HepG2 (cell line): ENCODE results near the gene DRAXIN. TPM values are rescaled to one million over a fixed set of nuclear protein-coding genes. Genes with fewer than 3 reads are reported as not detected.

ENCODE experiments used
- HDAC6 ChIP-seq: fragments of 200-600 bp; sonication (generic); IDR thresholded peaks from 2 replicates; pipeline ENCODE4 v1.7.0; 2017; ENCODE audit warnings: mild to moderate bottlenecking, antibody characterized with exemption, low read length, low read depth
- MTA1 ChIP-seq: sonication (generic); formaldehyde crosslinking; IDR thresholded peaks from 2 replicates; pipeline ENCODE4 v1.4.0; 2020; ENCODE audit warnings: missing genetic modification reagents, mild to moderate bottlenecking, borderline replicate concordance
- MTERF4 ChIP-seq: sonication (generic); formaldehyde crosslinking; IDR thresholded peaks from 2 replicates; pipeline ENCODE4 v1.8.0; 2023; ENCODE audit warnings: mild to moderate bottlenecking, missing genetic modification reagents
- TBX2 ChIP-seq: sonication (generic); formaldehyde crosslinking; IDR thresholded peaks from 2 replicates; pipeline ENCODE4 v1.5.0; 2020; ENCODE audit warnings: missing genetic modification reagents, mild to moderate bottlenecking, borderline replicate concordance
- ZNF143 ChIP-seq: sonication (generic); formaldehyde crosslinking; IDR thresholded peaks from 2 replicates; pipeline ENCODE4 v1.4.0; 2020; ENCODE audit warnings: missing genetic modification reagents
- ZNF3 ChIP-seq: IDR thresholded peaks from 2 replicates; pipeline ENCODE4 v1.7.0; 2017; ENCODE audit warnings: inconsistent platforms
- ZNF343 ChIP-seq: sonication (generic); formaldehyde crosslinking; IDR thresholded peaks from 2 replicates; pipeline ENCODE4 v1.4.0; 2020; ENCODE audit warnings: mild to moderate bottlenecking, missing genetic modification reagents
- ZNF510 ChIP-seq: sonication (generic); formaldehyde crosslinking; IDR thresholded peaks from 2 replicates; pipeline ENCODE4 v1.4.0; 2020; ENCODE audit warnings: low read depth, mild to moderate bottlenecking, missing genetic modification reagents
- ZNF574 ChIP-seq: sonication (generic); formaldehyde crosslinking; IDR thresholded peaks from 2 replicates; pipeline ENCODE4 v1.4.0; 2020; ENCODE audit warnings: missing genetic modification reagents
- ZNF678 ChIP-seq: sonication (generic); formaldehyde crosslinking; IDR thresholded peaks from 2 replicates; pipeline ENCODE4 v1.4.0; 2020; ENCODE audit warnings: mild to moderate bottlenecking, missing genetic modification reagents
- polyA plus RNA-seq, 8 experiments: library from polyadenylated mRNA; depleted of rRNA in 3 of 8; stranded (reverse) in 7 of 8; unstranded in 1 of 8; fragments of >200 nt; fragmentation: Illumina TruSeq in 4 of 8; extraction: Trizol in 4 of 8; gene quantifications; 2 replicates each; pipeline versions ENCODE4 v1.2.1 to v1.2.3, GENCODE V29; 2011 to 2016; ENCODE audit warnings: low read depth in 4 of 8, missing spikeins in 1 of 8, mixed read lengths in 1 of 8; ENCODE audit not compliant: insufficient read depth in 1 of 8
- total RNA-seq, 5 experiments: library from RNA; depleted of rRNA; stranded (reverse); fragments of >200 nt; fragmentation: Illumina TruSeq; extraction: Trizol; gene quantifications; 2 replicates each; pipeline ENCODE4 v1.2.3, GENCODE V29; 2016; ENCODE audit warnings: low read depth in 1 of 5
- TF ChIP-seq, protein P1 (sequence below): sonication (generic); formaldehyde crosslinking; IDR thresholded peaks from 2 replicates; pipeline ENCODE4 v1.5.0; 2020; ENCODE audit warnings: missing genetic modification reagents
- TF ChIP-seq, protein P2 (sequence below): sonication (generic); formaldehyde crosslinking; IDR thresholded peaks from 2 replicates; pipeline ENCODE4 v1.4.0; 2020; ENCODE audit warnings: low read depth, mild to moderate bottlenecking, missing genetic modification reagents
- TF ChIP-seq, protein P3 (sequence below): sonication (generic); formaldehyde crosslinking; IDR thresholded peaks from 2 replicates; pipeline ENCODE4 v1.5.1; 2020; ENCODE audit warnings: missing genetic modification reagents, mild to moderate bottlenecking, borderline replicate concordance
- TF ChIP-seq, protein P4 (sequence below): sonication (generic); formaldehyde crosslinking; IDR thresholded peaks from 2 replicates; pipeline ENCODE4 v1.5.0; 2020; ENCODE audit warnings: missing genetic modification reagents, mild to moderate bottlenecking, borderline replicate concordance
- TF ChIP-seq, protein P5 (sequence below): sonication (generic); formaldehyde crosslinking; IDR thresholded peaks from 2 replicates; pipeline ENCODE4 v1.5.0; 2020; ENCODE audit warnings: missing genetic modification reagents
- TF ChIP-seq, protein P6 (sequence below): sonication (generic); formaldehyde crosslinking; IDR thresholded peaks from 2 replicates; pipeline ENCODE4 v1.9.0; 2021; ENCODE audit warnings: missing genetic modification reagents, mild to moderate bottlenecking, borderline replicate concordance

DRAXIN gene
- total and polyA plus RNA-seq, 2 of the 13 experiments (the other 11 are each of a cell fraction or from before 2014, with no cell fraction given) = 0.02 TPM; not detected in 1

DNA sequence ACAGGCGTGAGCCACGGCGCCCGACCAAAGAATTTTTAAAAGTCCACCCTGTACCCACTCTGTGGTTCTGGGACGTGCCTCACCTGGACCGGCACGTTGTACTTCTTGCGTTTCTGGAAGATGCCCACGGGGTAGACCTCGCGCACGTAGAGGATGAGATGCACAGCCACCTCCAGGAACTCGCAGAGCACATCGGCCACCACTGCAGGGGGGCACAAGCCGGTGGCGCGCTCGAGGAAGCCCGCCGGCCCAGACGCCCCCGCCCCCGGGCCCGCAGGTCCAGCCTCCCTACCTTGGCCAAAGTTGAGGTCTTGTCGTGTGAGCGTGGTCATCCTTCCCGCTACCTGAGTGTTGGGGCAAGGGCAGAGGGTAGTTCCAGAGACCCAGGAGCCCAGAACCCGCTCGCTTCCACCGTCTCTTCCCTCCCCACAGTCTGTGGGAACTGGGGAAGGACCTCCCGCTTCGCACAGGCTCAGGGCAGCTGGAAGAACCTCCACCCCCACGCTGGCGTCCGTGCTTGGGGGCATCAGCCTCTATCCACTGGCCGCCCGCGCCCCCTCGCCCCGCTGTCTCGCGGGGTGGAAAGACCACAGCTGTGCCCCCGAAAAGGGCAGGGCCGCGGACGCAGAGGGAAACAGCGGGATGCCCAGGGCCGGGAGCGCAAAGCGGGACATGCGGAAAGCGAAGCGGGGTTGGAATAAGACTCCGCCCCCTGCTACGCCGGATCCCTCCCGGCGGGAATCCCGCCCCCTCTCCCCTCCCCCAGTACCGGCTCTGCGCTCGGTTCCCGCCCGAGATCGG lies 11.0 kb upstream of the DRAXIN start (continued):
- TF ChIP-seq, protein P1, sequence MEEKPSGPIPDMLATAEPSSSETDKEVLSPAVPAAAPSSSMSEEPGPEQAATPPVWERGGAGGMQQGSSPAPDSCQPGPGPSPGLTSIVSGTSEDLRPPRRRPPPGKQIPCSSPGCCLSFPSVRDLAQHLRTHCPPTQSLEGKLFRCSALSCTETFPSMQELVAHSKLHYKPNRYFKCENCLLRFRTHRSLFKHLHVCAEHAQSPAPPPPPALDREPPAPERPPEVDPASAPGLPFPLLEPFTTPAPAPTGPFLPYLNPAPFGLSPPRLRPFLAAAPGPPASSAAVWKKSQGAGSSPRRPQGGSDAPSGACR (CRISPR knock-in tag) = no peak
- TF ChIP-seq, protein P2, sequence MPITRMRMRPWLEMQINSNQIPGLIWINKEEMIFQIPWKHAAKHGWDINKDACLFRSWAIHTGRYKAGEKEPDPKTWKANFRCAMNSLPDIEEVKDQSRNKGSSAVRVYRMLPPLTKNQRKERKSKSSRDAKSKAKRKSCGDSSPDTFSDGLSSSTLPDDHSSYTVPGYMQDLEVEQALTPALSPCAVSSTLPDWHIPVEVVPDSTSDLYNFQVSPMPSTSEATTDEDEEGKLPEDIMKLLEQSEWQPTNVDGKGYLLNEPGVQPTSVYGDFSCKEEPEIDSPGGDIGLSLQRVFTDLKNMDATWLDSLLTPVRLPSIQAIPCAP (CRISPR knock-in tag) = no peak
- 0 out of 2 replicates have a peak, but pooled peaks have one; percentile 38 for TF ChIP-seq MTA1
- TF ChIP-seq, protein P3, sequence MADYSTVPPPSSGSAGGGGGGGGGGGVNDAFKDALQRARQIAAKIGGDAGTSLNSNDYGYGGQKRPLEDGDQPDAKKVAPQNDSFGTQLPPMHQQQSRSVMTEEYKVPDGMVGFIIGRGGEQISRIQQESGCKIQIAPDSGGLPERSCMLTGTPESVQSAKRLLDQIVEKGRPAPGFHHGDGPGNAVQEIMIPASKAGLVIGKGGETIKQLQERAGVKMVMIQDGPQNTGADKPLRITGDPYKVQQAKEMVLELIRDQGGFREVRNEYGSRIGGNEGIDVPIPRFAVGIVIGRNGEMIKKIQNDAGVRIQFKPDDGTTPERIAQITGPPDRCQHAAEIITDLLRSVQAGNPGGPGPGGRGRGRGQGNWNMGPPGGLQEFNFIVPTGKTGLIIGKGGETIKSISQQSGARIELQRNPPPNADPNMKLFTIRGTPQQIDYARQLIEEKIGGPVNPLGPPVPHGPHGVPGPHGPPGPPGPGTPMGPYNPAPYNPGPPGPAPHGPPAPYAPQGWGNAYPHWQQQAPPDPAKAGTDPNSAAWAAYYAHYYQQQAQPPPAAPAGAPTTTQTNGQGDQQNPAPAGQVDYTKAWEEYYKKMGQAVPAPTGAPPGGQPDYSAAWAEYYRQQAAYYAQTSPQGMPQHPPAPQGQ (CRISPR knock-in tag) = no peak
- TF ChIP-seq ZNF574 = peak; percentile 9; the same call in 1 of the 2 replicates
- TF ChIP-seq HDAC6 = no peak
- TF ChIP-seq ZNF3 (CRISPR knock-in tag) = no peak
- TF ChIP-seq ZNF510 (CRISPR knock-in tag) = no peak
- TF ChIP-seq MTERF4 (CRISPR knock-in tag) = no peak
- TF ChIP-seq, protein P4, sequence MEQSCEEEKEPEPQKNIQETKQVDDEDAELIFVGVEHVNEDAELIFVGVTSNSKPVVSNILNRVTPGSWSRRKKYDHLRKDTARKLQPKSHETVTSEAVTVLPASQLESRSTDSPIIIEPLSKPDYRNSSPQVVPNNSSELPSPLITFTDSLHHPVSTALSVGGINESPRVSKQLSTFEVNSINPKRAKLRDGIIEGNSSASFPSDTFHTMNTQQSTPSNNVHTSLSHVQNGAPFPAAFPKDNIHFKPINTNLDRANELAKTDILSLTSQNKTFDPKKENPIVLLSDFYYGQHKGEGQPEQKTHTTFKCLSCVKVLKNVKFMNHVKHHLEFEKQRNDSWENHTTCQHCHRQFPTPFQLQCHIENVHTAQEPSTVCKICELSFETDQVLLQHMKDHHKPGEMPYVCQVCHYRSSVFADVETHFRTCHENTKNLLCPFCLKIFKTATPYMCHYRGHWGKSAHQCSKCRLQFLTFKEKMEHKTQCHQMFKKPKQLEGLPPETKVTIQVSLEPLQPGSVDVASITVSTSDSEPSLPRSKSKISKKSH (CRISPR knock-in tag) = peak; percentile 75; the same call in 1 of the 2 replicates
- 0 out of 2 replicates have a peak, but pooled peaks have one; percentile 10 for TF ChIP-seq ZNF343 (CRISPR knock-in tag)
- TF ChIP-seq, protein P5, sequence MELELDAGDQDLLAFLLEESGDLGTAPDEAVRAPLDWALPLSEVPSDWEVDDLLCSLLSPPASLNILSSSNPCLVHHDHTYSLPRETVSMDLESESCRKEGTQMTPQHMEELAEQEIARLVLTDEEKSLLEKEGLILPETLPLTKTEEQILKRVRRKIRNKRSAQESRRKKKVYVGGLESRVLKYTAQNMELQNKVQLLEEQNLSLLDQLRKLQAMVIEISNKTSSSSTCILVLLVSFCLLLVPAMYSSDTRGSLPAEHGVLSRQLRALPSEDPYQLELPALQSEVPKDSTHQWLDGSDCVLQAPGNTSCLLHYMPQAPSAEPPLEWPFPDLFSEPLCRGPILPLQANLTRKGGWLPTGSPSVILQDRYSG (CRISPR knock-in tag) = 0 out of 2 replicates have a peak, but pooled peaks have one; percentile 19
- TF ChIP-seq, protein P6, sequence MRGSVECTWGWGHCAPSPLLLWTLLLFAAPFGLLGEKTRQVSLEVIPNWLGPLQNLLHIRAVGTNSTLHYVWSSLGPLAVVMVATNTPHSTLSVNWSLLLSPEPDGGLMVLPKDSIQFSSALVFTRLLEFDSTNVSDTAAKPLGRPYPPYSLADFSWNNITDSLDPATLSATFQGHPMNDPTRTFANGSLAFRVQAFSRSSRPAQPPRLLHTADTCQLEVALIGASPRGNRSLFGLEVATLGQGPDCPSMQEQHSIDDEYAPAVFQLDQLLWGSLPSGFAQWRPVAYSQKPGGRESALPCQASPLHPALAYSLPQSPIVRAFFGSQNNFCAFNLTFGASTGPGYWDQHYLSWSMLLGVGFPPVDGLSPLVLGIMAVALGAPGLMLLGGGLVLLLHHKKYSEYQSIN (CRISPR knock-in tag) = no peak
- TF ChIP-seq ZNF143 (CRISPR knock-in tag) = no peak
- peak; percentile 44; the same call in 1 of the 2 replicates for TF ChIP-seq ZNF678
- TF ChIP-seq TBX2 (CRISPR knock-in tag) = peak; percentile 40; the same call in 1 of the 2 replicates
